Mesenchymal stem cell (in vitro differentiated cells and primary cell): ENCODE results near the gene SLC66A2. TPM values are rescaled to one million over a fixed set of nuclear protein-coding genes. Genes with fewer than 3 reads are reported as not detected.
"Not testable (repeated sequence)": the region's sequence is repeated elsewhere in the genome, so short reads cannot be mapped to it uniquely, and the experiment has no call there.

Source experiments
- DNase-seq: peaks from one replicate; pipeline ENCODE4 v3.0.0-alpha.2; 2013
- H2AFZ ChIP-seq: one replicate; pipeline ENCODE4 v1.6.1; 2013; ENCODE audit warnings: low read depth, mild to moderate bottlenecking, control low read depth, inconsistent platforms, low read length, moderate library complexity
- H2AK5ac ChIP-seq: 2 replicates; pipeline ENCODE4 v1.6.1; 2013; ENCODE audit warnings: low read length, moderate library complexity, mild to moderate bottlenecking, inconsistent platforms; ENCODE audit not compliant: severe bottlenecking
- H2BK120ac ChIP-seq: one replicate; pipeline ENCODE4 v1.6.1; 2013; ENCODE audit warnings: low read depth, mild to moderate bottlenecking, inconsistent platforms, low read length, moderate library complexity
- H2BK12ac ChIP-seq, 2 experiments: one replicate each; pipeline ENCODE4 v1.6.1; 2013; ENCODE audit warnings: inconsistent platforms in 2 of 2, low read length in 2 of 2, mild to moderate bottlenecking in 2 of 2, moderate library complexity in 2 of 2, control low read depth in 1 of 2
- H2BK15ac ChIP-seq: one replicate; pipeline ENCODE4 v1.6.1; 2013; ENCODE audit warnings: mild to moderate bottlenecking, low read depth, inconsistent platforms; ENCODE audit not compliant: poor library complexity, severe bottlenecking
- H2BK5ac ChIP-seq: 2 replicates; pipeline ENCODE4 v1.6.1; 2013; ENCODE audit warnings: low read depth, mild to moderate bottlenecking, low read length, control low read depth, inconsistent platforms; ENCODE audit not compliant: poor library complexity, severe bottlenecking
- H3K14ac ChIP-seq, 2 experiments: one replicate each; pipeline ENCODE4 v1.6.1; 2013; ENCODE audit warnings: inconsistent platforms in 2 of 2, low read length in 2 of 2, control low read depth in 1 of 2, mild to moderate bottlenecking in 1 of 2, moderate library complexity in 1 of 2
- H3K18ac ChIP-seq, 2 experiments: one replicate each; pipeline ENCODE4 v1.6.1; 2013; ENCODE audit warnings: inconsistent platforms in 2 of 2, low read length in 2 of 2, control low read depth in 1 of 2, low read depth in 1 of 2, mild to moderate bottlenecking in 1 of 2
- H3K23ac ChIP-seq, 2 experiments: one replicate each; pipeline ENCODE4 v1.6.1; 2013; ENCODE audit warnings: inconsistent platforms in 2 of 2, low read length in 2 of 2, mild to moderate bottlenecking in 2 of 2, moderate library complexity in 2 of 2, control low read depth in 1 of 2
- H3K27ac ChIP-seq: 2 replicates; pipeline ENCODE4 v1.5.1; 2013; ENCODE audit warnings: mild to moderate bottlenecking, moderate library complexity, low read length, control low read depth, inconsistent platforms; ENCODE audit not compliant: poor library complexity, severe bottlenecking
- H3K27me3 ChIP-seq, 2 experiments: 2 replicates each; pipeline versions ENCODE4 v1.6.1 to v1.7.0; 2013; ENCODE audit warnings: low read length in 2 of 2, mild to moderate bottlenecking in 2 of 2, moderate library complexity in 2 of 2, control low read depth in 1 of 2, inconsistent platforms in 1 of 2; ENCODE audit not compliant: control insufficient read depth in 1 of 2, insufficient read depth in 1 of 2
- H3K36me3 ChIP-seq, 2 experiments: 2 replicates each; pipeline versions ENCODE4 v1.6.1 to v1.7.0; 2013; ENCODE audit warnings: low read length in 2 of 2, control low read depth in 1 of 2, inconsistent platforms in 1 of 2, low read depth in 1 of 2, mild to moderate bottlenecking in 1 of 2; ENCODE audit not compliant: insufficient read depth in 2 of 2, control insufficient read depth in 1 of 2
- H3K4ac ChIP-seq, 2 experiments: one replicate each; pipeline ENCODE4 v1.6.1; 2013; ENCODE audit warnings: inconsistent platforms in 2 of 2, low read length in 2 of 2, mild to moderate bottlenecking in 2 of 2, moderate library complexity in 2 of 2, control low read depth in 1 of 2, low read depth in 1 of 2
- H3K4me1 ChIP-seq: 2 replicates; pipeline ENCODE4 v1.6.1; 2013; ENCODE audit warnings: low read depth, low read length, control low read depth; ENCODE audit not compliant: control insufficient read depth, insufficient read depth
- H3K4me2 ChIP-seq: 2 replicates; pipeline ENCODE4 v1.6.1; 2013; ENCODE audit warnings: low read length, mild to moderate bottlenecking, inconsistent platforms; ENCODE audit not compliant: poor library complexity, severe bottlenecking
- H3K4me3 ChIP-seq, 2 experiments: 2 replicates each; pipeline versions ENCODE4 v1.5.1 to v1.7.0; 2013; ENCODE audit warnings: low read length in 2 of 2, mild to moderate bottlenecking in 2 of 2, control low read depth in 1 of 2, low read depth in 1 of 2; ENCODE audit not compliant: insufficient read depth in 1 of 2
- H3K79me1 ChIP-seq: replicated peaks from 2 replicates; pipeline ENCODE4 v1.6.1; 2013; ENCODE audit warnings: mild to moderate bottlenecking, control low read depth, low read length, inconsistent platforms; ENCODE audit not compliant: poor library complexity, severe bottlenecking
- H3K9ac ChIP-seq: 2 replicates; pipeline ENCODE4 v1.7.0; 2013; ENCODE audit warnings: mild to moderate bottlenecking, low read length, moderate library complexity
- H3K9me3 ChIP-seq: 2 replicates; pipeline ENCODE4 v1.7.0; 2013; ENCODE audit warnings: mild to moderate bottlenecking, low read length; ENCODE audit not compliant: control insufficient read depth
- H4K8ac ChIP-seq: one replicate; pipeline ENCODE4 v1.6.1; 2013; ENCODE audit warnings: inconsistent platforms, mild to moderate bottlenecking, low read length, moderate library complexity
- H4K91ac ChIP-seq: one replicate; pipeline ENCODE4 v1.6.1; 2013; ENCODE audit warnings: mild to moderate bottlenecking, low read length, inconsistent platforms
- WGBS: methylation state at CpG from one replicate; pipeline ENCODE4 v1.1.7; 2013; ENCODE audit warnings: mixed read lengths; 5-methylcytosine and 5-hydroxymethylcytosine counted together
- polyA plus RNA-seq, 2 experiments: library from polyadenylated mRNA; stranded (reverse); fragments of 200-250 nt; gene quantifications; one replicate each; pipeline ENCODE4 v1.2.3, GENCODE V29; 2013

The SLC66A2 gene
- polyA plus RNA-seq (2013, experiment 1 of 2) = 16.2 TPM
- 16.1 TPM for polyA plus RNA-seq (2013, experiment 2 of 2)

GRCh38 chr18:79951545-79952455 lies at the start of gene SLC66A2:
Gene SLC66A2, minus strand, starts transcription at chr18:79951653. Its CDS starts 727 bp downstream, at chr18:79950926.
- Histone ChIP-seq H4K8ac (peak within 1 kb of the TSS; percentile 94), H3K79me1 (peaks cover 25% of the 10 kb centered on the region), H2BK15ac (peak within 1 kb of the TSS; percentile 92), H3K23ac (peak within 1 kb of the TSS; percentile 74 to 84), H3K4ac (peak within 1 kb of the TSS; percentile 57 to 91), H3K27ac (no peak within 1 kb of the TSS), H2AFZ (peak within 1 kb of the TSS; percentile 77), H2BK120ac (peak within 1 kb of the TSS; percentile 91), H3K9me3 (no peaks in the 10 kb centered on the region), H3K36me3 (peaks cover 13 to 16% of the 10 kb centered on the region in 2 experiments), H3K4me3 (peak within 1 kb of the TSS; percentile 93 to 94), H3K18ac (peak within 1 kb of the TSS; percentile 85 to 91), H3K4me1 (peaks cover 29% of the 10 kb centered on the region), H2AK5ac (no peak within 1 kb of the TSS), H2BK5ac (no peak within 1 kb of the TSS), H4K91ac (peak within 1 kb of the TSS; percentile 90), H2BK12ac (peak within 1 kb of the TSS in 1 of 2 experiments; percentile 91), H3K4me2 (peak within 1 kb of the TSS; percentile 100), H3K14ac (peak within 1 kb of the TSS; percentile 62 to 69), H3K9ac (peak within 1 kb of the TSS; percentile 89), H3K27me3 (no peaks in the 10 kb centered on the region)
- DNase-seq = peak; percentile 85
- 1% methylated on average over 125 of the region's 126 CpGs for WGBS

- Histone ChIP-seq H4K91ac (no peak overlapping the region), H3K4me1 (peaks cover 2% of the 10 kb centered on the region), H3K4me2 (no peak overlapping the region), H3K23ac (no peak overlapping the region), H3K18ac (no peak overlapping the region), H2BK120ac (no peak overlapping the region), H3K4ac (no peak overlapping the region), H2AFZ (no peak overlapping the region), H3K4me3 (no peak overlapping the region), H3K14ac (no peak overlapping the region), H3K36me3 (no peaks in the 10 kb centered on the region), H3K27me3 (no peaks in the 10 kb centered on the region), H4K8ac (no peak overlapping the region), H3K79me1 (no peaks in the 10 kb centered on the region), H2AK5ac (no peak overlapping the region), H3K9ac (no peak overlapping the region), H3K27ac (no peak overlapping the region), H3K9me3 (peaks cover 5% of the 10 kb centered on the region), H2BK15ac (no peak overlapping the region), H2BK5ac (no peak overlapping the region), H2BK12ac (no peak overlapping the region)
- 78% methylated on average over 3 of the region's 3 CpGs for WGBS
- no peak for DNase-seq
Measured at GRCh38 chr18:80000877-80001276, 49.4 kb upstream of the SLC66A2 start.

- not testable (repeated sequence) for H3K23ac ChIP-seq, H2BK120ac ChIP-seq, H3K9me3 ChIP-seq, H3K9ac ChIP-seq, H3K36me3 ChIP-seq, H3K27me3 ChIP-seq, H3K18ac ChIP-seq, H2AK5ac ChIP-seq, H3K4me3 ChIP-seq, H3K4me2 ChIP-seq, DNase-seq, H2BK12ac ChIP-seq, H3K4ac ChIP-seq, H2BK15ac ChIP-seq, H3K27ac ChIP-seq, H2BK5ac ChIP-seq, H4K91ac ChIP-seq, H2AFZ ChIP-seq, H3K79me1 ChIP-seq, H3K14ac ChIP-seq, H3K4me1 ChIP-seq, H4K8ac ChIP-seq
- 78% methylated on average over 1 of the region's 2 CpGs for WGBS
Measured at GRCh38 chr18:79999701-80000100, 48.2 kb upstream of the SLC66A2 start.

- Histone ChIP-seq H2BK5ac (no peak overlapping the region), H3K27ac (no peak overlapping the region), H3K4me3 (no peak overlapping the region), H3K9ac (no peak overlapping the region), H2AFZ (no peak overlapping the region), H3K14ac (no peak overlapping the region), H3K4me1 (peaks cover 8% of the 10 kb centered on the region), H4K91ac (no peak overlapping the region), H2BK12ac (no peak overlapping the region), H3K9me3 (no peaks in the 10 kb centered on the region), H3K27me3 (no peaks in the 10 kb centered on the region), H3K23ac (no peak overlapping the region), H2AK5ac (no peak overlapping the region), H2BK15ac (no peak overlapping the region), H4K8ac (no peak overlapping the region), H3K36me3 (no peaks in the 10 kb centered on the region), H3K18ac (no peak overlapping the region), H3K4ac (no peak overlapping the region), H2BK120ac (no peak overlapping the region), H3K79me1 (peaks cover 3% of the 10 kb centered on the region), H3K4me2 (no peak overlapping the region)
- WGBS = 93% methylated on average over 2 of the region's 2 CpGs
- DNase-seq = no peak
Measured at GRCh38 chr18:79991494-79991893, 40.0 kb upstream of the SLC66A2 start.
